Transverse colon (tissue), 4 donors: ENCODE results near the gene SNRPB2.

Experiments
- EP300 ChIP-seq: sonication (generic); formaldehyde crosslinking; IDR thresholded peaks from one replicate; pipeline ENCODE4 v1.6.1; 2017; ENCODE audit warnings: antibody characterized with exemption, low read depth
- POLR2A ChIP-seq: fragments of 450-650 bp; IDR thresholded peaks from one replicate; pipeline ENCODE4 v1.6.1; 2016; ENCODE audit warnings: antibody characterized with exemption, mild to moderate bottlenecking, moderate library complexity
- POLR2AphosphoS5 ChIP-seq, 3 donors: sonication (generic); formaldehyde crosslinking; IDR thresholded peaks; one replicate each; pipeline ENCODE4 v1.6.1; 2016; ENCODE audit warnings: antibody characterized with exemption in 3 of 3
- TF ChIP-seq, protein P1 (sequence below), 5 experiments: fragments of 200-600 bp in 3 of 5; fragments of 450-650 bp in 2 of 5; sonication (generic) in 3 of 5; IDR thresholded peaks; 1 replicate in 2 of 5; 2 replicates in 3 of 5; pipeline ENCODE4 v1.5.1; 2016 to 2017; ENCODE audit warnings: antibody characterized with exemption in 5 of 5, inconsistent platforms in 3 of 5, mild to moderate bottlenecking in 2 of 5, moderate library complexity in 1 of 5

DNA sequence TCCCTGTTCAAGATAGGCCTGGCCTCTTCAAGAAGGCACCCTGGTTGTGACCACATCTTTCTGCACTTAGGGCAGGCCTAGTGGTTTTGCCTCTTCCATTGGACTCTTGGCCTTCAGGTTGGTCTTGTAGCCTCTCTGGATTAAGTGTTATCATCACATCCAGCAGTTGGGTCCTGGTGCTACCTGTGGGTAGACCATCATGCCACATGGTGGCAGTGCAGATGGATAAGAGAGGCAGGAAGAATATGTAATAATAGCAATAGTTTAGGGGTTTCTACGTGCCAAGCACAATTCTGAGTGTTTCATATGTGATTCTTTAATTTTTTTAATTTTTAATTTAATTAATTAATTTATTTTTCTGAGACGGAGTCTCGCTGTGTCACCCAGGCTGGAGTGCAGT is 28.5 kb upstream of the SNRPB2 start:
- TF ChIP-seq, protein P1, sequence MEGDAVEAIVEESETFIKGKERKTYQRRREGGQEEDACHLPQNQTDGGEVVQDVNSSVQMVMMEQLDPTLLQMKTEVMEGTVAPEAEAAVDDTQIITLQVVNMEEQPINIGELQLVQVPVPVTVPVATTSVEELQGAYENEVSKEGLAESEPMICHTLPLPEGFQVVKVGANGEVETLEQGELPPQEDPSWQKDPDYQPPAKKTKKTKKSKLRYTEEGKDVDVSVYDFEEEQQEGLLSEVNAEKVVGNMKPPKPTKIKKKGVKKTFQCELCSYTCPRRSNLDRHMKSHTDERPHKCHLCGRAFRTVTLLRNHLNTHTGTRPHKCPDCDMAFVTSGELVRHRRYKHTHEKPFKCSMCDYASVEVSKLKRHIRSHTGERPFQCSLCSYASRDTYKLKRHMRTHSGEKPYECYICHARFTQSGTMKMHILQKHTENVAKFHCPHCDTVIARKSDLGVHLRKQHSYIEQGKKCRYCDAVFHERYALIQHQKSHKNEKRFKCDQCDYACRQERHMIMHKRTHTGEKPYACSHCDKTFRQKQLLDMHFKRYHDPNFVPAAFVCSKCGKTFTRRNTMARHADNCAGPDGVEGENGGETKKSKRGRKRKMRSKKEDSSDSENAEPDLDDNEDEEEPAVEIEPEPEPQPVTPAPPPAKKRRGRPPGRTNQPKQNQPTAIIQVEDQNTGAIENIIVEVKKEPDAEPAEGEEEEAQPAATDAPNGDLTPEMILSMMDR (IDR thresholded peaks at IDR 0.05): peak in 2 of 5 experiments; percentile 8 to 12
- TF ChIP-seq POLR2AphosphoS5 (IDR thresholded peaks at IDR 0.05) (no peak), EP300 (no peak), POLR2A (no peak)
